Occipital lobe (tissue), 2 donors: Measurements from ENCODE around the gene RABGAP1. TPM values are rescaled to one million over a fixed set of nuclear protein-coding genes. Genes with fewer than 3 reads are reported as not detected.

Experiments
- DNase-seq: peaks from one replicate; lab custom pipeline; 2025; lab: John Stamatoyannopoulos, UW
- total RNA-seq: library from RNA; depleted of rRNA; stranded (reverse); fragments of >200 nt; gene quantifications from one replicate; pipeline ENCODE4 v1.2.3, GENCODE V29; 2014

RABGAP1 gene
- total RNA-seq, 1 donor from 2014 or later = 115 TPM

GRCh38 chr9:123109540-123110279 is 168.9 kb downstream of the RABGAP1 start:
- DNase-seq = no peak

DNA sequence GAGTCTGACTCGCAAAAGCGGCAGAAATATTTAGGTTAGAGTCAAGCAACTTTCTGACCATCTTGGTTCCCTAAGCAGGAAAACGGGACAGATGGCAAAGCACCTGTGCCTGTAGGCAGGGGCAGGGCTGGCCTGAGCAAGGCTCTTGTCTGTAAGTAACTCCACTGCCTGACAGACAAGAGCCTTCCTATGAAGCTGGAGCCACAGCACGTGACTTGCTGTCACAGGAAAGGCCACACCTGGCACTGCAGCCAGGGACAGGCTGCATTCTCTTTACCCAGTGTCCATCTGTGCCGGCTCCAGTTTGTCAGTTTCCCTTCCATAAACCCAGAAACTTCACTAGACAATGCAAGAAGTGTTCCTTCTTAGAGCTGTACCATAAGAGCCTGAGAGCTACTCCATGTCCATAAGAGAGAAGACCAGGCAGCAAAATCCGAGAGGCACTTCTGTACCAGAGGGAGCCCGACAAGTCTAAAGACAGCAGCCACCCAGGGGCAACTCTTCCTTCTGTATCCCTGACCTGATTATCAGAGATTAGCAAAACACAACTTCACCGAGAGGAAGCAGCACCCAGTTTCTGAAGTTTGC is 170.7 kb downstream of the RABGAP1 start:
- no peak for DNase-seq

GRCh38 chr9:123112015-123112975 is 171.5 kb downstream of the RABGAP1 start:
- no peak for DNase-seq

DNA sequence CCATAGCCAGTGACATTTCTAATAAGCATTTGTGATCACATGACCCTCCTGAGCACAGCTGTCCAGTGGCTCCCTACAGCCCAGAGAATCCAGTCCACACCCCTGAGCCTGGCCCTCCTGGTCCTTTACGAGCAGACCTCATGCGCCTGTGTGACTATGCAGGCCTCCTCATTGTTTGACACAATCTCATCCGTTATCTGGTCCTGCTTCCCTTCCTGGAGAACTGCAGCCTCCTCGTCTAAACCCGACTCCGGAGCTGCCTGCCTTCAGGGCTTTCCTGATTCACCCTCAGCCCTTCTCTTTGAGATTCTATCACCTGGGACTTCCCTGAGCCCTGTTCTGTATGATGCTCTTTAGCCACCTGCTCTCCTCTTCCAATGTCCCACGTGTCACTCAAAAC is 172.4 kb downstream of the RABGAP1 start:
- no peak for DNase-seq

DNA sequence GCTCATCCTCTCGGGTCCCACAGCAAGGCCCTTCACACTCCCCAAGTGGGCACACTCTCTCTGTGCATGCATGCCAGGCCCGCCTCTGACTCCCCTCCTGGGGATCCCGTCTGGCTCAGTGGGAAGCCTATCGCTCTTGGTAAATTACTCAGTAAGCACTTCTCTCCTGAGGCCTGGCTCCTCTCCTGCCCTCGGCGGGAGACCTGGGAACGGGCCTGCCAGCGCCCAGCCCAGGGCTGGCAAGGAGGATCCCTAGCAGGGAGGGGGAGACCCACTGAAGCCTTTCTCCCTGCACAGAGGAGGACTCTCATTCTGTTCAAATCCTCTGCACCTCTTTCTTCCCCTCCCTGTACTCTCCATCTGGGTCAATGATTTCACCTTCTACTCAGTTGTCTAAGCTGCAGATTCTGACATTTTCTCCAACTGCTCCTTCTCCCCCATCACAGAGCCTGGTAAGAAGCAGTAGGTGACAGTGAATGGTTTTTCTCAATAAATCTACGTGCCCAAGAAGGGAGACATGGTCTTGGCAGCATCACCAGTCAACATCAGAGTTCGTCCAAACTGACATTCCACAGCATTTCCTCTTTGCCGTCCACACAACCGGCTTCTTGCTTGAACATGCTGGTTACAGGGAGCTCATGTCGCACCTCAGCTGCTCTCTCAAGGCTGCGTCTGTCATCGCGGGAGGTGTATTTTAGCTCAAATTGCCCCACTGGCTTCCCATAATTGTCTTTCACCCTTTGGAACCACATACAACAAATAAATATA is 174.5 kb downstream of the RABGAP1 start:
- DNase-seq = no peak

- DNase-seq = no peak
These were observed 175.2 kb downstream of the RABGAP1 start for GRCh38 chr9:123116036-123116435.

DNA sequence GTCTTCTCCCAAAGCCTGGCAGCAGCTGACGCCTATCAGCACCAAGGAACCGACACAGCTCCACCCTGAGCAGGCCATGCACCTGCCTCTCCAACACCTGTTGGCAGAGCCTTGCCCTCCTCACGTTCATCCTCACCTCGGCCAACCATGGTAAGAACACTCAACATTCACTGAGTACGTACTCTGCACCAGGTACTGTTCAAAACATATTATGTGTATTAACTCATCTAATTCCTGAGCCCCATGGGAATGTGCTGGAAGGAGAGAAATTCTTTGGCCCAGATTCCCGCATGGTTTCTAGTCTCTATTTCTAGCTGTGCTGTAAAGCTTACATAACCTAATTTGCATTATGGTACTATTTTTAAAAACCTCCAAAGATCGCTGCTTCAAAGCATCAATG is 178.7 kb downstream of the RABGAP1 start:
- no peak for DNase-seq

DNA sequence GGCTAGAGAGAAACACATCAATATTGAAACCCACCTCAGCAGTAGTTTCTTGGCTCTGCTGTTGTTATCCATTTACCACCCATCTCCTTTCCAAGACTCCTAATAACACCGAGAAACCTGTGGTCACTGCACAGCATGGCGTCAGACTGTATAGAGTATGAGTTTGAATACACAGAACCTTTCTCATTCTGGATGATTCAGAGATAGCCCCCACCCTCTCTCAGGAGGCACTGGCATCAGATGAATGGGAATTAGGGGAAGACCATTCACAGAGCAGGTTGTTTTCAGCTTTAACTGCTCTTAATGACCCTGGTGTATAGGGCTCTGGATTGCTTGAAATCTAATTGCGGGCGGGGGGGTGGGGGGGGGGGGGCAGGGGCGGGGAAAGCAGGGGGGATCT is 179.3 kb downstream of the RABGAP1 start:
- no peak for DNase-seq

DNA sequence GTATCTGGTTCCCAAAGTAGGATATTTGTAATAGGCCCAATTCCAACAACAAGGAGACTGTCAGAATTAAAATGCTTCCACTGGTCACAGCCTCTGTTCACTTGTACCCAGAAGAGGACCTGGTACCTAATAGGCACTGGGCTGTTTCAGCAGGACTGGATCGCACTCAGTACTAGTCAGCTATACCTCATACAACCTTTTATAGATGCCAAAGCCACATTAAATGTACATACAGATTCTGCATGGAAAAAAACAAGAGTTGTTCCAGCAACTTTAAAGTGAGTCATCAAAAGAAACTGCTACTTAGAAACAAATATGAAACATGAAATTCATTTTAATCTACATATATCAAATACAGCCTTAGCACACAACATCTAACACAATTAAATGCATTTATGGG is 180.1 kb downstream of the RABGAP1 start:
- no peak for DNase-seq

DNA sequence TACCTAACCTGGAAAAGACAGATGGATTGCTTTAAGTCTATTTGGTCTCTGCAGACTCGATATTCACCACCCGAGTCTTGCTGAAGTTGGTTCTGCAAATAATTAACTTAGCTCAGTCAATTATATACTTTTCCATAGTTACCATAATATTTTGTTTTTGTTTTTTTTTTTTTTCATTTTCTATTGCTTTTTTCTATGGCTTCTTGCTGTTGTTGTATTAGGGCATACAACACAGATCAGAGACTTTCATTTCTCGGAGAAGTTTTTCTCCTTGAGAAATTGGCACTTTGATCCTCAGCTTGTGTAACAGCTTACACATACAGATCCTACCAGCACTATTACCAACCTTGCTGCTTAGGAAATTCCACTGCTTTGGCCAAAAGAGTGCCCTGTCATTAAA is 180.6 kb downstream of the RABGAP1 start:
- DNase-seq = no peak

GRCh38 chr9:123127512-123128075 is 186.8 kb downstream of the RABGAP1 start:
- DNase-seq = no peak

GRCh38 chr9:123128591-123128990 is 187.8 kb downstream of the RABGAP1 start:
- no peak for DNase-seq

DNA sequence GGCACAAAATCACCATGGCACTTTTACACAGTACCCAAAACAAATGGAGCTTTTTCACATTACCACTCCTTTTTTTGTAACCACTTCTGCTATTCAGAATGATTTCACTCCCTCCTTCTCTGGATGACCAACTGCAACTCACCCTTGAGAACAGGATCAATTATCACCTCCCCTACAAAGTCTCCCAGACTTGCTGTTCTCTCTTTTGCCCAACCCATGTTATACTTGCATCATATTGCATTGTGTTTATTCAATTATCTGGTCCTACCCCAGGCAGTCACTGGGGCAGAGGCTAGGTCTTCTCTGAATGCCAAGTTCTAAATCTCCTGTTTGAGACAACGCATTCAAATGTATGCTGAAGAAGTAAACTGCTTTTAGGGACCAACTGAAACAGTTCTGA is 188.6 kb downstream of the RABGAP1 start:
- DNase-seq = no peak

DNA sequence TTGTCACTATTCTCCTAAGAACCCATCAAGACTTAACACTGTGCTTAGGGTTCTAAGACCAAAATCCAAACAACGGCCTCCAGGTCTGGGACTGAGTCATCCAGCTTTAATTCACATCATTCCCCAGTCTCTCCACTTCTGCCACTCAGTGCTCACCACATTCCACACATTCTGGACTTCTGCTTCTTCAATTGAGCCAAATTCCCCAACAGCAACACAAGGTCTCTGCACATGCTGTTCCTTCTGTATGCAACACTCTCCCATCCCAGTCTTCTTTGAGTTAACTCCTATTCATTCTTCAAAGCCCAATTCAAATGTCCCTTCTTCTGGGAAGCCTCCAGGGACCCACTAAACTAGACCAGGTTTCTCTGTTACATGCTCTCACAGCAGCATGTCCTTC is 190.4 kb downstream of the RABGAP1 start:
- no peak for DNase-seq

DNA sequence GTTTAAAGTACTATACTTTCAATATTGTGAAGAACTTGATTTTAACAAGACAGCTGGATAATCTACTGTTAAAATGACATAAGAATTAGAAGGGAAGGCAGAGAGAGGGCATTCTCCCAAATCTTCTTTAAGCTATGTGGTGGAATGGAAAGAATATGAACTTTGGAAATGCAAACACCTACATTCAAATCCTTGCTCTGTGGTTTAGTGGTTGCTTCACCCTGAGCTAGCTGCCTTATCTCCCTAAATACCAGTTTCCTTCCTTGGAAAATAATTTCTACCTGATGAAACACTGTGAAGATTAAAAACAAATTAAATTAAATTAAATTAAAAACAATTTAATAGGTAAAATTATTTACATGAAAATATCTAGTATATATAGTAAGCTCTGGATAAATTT is 191.2 kb downstream of the RABGAP1 start:
- DNase-seq = no peak

DNA sequence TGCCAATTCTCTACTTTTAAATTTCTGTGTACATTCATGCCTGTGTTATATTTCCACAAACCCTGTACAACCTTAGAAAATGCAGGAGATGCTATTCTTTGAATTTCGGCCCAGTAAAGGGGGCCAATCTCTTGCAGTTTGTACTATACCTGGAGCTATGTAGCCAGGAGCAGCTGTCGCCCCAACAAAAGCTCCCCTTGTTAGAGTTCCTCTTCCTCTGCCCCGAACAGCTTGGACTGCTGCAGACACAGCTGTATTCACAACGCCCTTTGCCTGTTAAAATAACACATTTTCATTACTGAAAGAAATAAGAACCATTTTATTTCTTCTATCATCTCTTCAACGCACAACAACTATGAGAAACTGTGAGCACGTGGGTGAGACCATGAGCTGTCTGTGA is 191.9 kb downstream of the RABGAP1 start:
- DNase-seq = no peak

- DNase-seq = no peak
These were observed 194.6 kb downstream of the RABGAP1 start for GRCh38 chr9:123135430-123135829.

GRCh38 chr9:123138163-123138562 is 197.3 kb downstream of the RABGAP1 start:
- DNase-seq = no peak

DNA sequence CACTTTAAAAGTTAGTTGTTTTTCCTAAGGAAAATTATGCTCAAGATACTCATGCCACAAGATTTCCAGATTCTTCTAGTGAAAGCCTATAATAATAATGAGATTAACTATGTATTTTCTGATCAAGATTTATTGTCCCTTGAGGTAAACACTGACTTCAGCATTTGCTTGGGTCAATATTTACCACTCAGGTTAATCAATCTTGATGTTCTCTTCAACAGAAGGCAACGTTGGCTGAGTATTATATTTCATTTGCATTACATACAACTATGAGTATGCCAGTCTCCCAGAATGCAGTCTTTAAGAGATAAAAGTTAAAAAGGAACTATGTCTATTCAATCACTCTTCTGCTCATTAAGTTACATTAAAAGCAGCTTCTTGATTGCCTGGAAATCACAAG is 208.2 kb downstream of the RABGAP1 start:
- no peak for DNase-seq

- no peak for DNase-seq
These were observed 210.1 kb downstream of the RABGAP1 start for GRCh38 chr9:123150708-123151503.
